ENCODE results near the gene GLT8D2.

DNA sequence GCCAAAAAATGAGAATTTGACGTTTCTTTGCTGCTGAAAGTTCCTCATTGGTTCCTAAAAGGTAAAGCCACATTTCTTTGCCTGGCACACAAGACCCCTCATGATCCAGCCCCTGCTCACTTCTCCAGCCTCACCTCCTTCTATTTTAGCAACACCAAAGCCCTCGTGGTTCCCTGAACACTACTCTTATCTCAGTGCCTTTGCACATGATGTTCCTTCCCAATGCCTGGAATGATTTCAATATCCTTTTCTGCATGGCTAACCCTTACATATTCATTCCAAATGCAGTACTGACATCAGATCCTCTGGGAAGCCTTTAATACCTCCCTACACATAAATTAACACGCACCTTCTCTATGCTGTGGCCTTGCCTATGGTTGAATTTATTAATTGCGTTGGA, 39.9 kb downstream of the GLT8D2 start:
- TF ChIP-seq POLR2A (IDR thresholded peaks at IDR 0.05) = no peak
- TF ChIP-seq, protein P1, sequence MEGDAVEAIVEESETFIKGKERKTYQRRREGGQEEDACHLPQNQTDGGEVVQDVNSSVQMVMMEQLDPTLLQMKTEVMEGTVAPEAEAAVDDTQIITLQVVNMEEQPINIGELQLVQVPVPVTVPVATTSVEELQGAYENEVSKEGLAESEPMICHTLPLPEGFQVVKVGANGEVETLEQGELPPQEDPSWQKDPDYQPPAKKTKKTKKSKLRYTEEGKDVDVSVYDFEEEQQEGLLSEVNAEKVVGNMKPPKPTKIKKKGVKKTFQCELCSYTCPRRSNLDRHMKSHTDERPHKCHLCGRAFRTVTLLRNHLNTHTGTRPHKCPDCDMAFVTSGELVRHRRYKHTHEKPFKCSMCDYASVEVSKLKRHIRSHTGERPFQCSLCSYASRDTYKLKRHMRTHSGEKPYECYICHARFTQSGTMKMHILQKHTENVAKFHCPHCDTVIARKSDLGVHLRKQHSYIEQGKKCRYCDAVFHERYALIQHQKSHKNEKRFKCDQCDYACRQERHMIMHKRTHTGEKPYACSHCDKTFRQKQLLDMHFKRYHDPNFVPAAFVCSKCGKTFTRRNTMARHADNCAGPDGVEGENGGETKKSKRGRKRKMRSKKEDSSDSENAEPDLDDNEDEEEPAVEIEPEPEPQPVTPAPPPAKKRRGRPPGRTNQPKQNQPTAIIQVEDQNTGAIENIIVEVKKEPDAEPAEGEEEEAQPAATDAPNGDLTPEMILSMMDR (IDR thresholded peaks at IDR 0.05) = no peak

Measured in esophagus squamous epithelium (tissue), 4 donors.